Loucy (cell line): ENCODE data around the gene HYPK.
"Not testable (repeated sequence)": the region's sequence is repeated elsewhere in the genome, so short reads cannot be mapped to it uniquely, and the experiment has no call there.

Experiments
- EZH2phosphoT487 ChIP-seq: fragments of 200-600 bp; IDR thresholded peaks from 2 replicates; pipeline ENCODE4 v1.6.1; 2018; ENCODE audit warnings: antibody characterized with exemption, mild to moderate bottlenecking, moderate library complexity, borderline replicate concordance
- TF ChIP-seq, protein P1 (sequence below): fragments of 200-600 bp; sonication (generic); conservative IDR thresholded peaks from 2 replicates; pipeline ENCODE4 v1.5.1; 2014; ENCODE audit warnings: mild to moderate bottlenecking, antibody characterized with exemption, low read length

DNA sequence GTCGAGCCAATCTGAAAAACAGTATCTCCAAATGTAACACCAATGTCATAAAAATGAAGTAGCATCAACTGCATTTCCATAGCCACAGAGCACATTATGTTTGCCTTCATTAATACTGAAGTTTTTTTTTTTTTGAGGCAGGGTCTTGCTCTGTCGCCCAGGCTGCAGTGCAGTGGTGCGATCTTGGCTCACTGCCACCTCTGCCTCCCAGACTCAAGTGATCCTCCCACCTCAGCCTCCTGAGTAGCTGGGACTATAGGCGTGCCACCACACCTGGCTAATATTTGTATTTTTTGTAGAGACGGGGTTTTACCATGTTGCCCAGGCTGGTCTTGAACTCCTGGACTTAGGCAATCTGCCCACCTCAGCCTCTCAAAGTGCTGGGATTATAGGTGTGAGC lies 14.7 kb downstream of the HYPK start:
- TF ChIP-seq, protein P1, sequence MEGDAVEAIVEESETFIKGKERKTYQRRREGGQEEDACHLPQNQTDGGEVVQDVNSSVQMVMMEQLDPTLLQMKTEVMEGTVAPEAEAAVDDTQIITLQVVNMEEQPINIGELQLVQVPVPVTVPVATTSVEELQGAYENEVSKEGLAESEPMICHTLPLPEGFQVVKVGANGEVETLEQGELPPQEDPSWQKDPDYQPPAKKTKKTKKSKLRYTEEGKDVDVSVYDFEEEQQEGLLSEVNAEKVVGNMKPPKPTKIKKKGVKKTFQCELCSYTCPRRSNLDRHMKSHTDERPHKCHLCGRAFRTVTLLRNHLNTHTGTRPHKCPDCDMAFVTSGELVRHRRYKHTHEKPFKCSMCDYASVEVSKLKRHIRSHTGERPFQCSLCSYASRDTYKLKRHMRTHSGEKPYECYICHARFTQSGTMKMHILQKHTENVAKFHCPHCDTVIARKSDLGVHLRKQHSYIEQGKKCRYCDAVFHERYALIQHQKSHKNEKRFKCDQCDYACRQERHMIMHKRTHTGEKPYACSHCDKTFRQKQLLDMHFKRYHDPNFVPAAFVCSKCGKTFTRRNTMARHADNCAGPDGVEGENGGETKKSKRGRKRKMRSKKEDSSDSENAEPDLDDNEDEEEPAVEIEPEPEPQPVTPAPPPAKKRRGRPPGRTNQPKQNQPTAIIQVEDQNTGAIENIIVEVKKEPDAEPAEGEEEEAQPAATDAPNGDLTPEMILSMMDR: not testable (repeated sequence)
- not testable (repeated sequence) for TF ChIP-seq EZH2phosphoT487
